ENCODE measurements around the gene RAI14. TPM values are rescaled to one million over a fixed set of nuclear protein-coding genes. Genes with fewer than 3 reads are reported as not detected.

The RAI14 gene
- total and polyA plus RNA-seq, 4 donors = 16.7 to 91.5 (median 49.3) TPM

DNA sequence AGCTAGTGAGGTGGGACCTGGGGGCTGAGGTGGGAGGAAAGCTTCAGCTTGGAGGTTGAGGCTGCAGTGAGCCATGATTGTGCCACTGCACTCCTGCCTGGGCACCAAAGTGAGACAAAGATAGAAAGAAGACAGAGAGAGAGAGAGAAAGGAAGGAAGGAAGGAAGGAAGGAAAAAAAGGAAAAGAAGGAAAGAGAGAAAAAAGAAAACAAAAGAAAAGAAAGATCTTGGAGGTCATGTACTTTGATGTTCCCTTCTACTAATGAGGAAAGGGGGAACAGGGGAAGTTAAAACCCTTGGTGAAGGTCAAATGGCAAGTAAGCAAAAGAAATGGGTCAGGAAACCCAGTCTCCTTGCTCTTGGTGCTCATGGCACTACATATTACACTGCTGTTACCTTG lies 2.4 kb upstream of the RAI14 start:
- DNase-seq = no peak
- Histone ChIP-seq H3K36me3 (ENCODE audit: control insufficient read depth in 4 of 4, insufficient read depth in 4 of 4, low read length in 4 of 4) (no peaks in the 10 kb centered on the region), H3K4me3 (no peak overlapping the region), H3K4me1 (ENCODE audit: control insufficient read depth in 5 of 5, insufficient read depth in 5 of 5, low read length in 5 of 5) (peaks cover 0 to 24% (median 7%) of the 10 kb centered on the region in 5 donors), H3K9ac (ENCODE audit: insufficient read depth in 1 of 2, low read length in 2 of 2) (no peak overlapping the region), H3K9me3 (ENCODE audit: control insufficient read depth in 4 of 4, insufficient read depth in 3 of 4, low read length in 3 of 4) (no peaks in the 10 kb centered on the region), H3K27me3 (ENCODE audit: control insufficient read depth in 3 of 3, insufficient read depth in 3 of 3, low read length in 2 of 3) (no peaks in the 10 kb centered on the region), H3K27ac (ENCODE audit: low read depth in 1 of 2, low read length in 1 of 2) (no peak overlapping the region)
- TF ChIP-seq, protein P1, sequence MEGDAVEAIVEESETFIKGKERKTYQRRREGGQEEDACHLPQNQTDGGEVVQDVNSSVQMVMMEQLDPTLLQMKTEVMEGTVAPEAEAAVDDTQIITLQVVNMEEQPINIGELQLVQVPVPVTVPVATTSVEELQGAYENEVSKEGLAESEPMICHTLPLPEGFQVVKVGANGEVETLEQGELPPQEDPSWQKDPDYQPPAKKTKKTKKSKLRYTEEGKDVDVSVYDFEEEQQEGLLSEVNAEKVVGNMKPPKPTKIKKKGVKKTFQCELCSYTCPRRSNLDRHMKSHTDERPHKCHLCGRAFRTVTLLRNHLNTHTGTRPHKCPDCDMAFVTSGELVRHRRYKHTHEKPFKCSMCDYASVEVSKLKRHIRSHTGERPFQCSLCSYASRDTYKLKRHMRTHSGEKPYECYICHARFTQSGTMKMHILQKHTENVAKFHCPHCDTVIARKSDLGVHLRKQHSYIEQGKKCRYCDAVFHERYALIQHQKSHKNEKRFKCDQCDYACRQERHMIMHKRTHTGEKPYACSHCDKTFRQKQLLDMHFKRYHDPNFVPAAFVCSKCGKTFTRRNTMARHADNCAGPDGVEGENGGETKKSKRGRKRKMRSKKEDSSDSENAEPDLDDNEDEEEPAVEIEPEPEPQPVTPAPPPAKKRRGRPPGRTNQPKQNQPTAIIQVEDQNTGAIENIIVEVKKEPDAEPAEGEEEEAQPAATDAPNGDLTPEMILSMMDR (IDR thresholded peaks at IDR 0.05; ENCODE audit: control extremely low read depth, extremely low read depth) = no peak
- ATAC-seq (ENCODE audit: insufficient read depth, low FRiP score) = no peak

DNA sequence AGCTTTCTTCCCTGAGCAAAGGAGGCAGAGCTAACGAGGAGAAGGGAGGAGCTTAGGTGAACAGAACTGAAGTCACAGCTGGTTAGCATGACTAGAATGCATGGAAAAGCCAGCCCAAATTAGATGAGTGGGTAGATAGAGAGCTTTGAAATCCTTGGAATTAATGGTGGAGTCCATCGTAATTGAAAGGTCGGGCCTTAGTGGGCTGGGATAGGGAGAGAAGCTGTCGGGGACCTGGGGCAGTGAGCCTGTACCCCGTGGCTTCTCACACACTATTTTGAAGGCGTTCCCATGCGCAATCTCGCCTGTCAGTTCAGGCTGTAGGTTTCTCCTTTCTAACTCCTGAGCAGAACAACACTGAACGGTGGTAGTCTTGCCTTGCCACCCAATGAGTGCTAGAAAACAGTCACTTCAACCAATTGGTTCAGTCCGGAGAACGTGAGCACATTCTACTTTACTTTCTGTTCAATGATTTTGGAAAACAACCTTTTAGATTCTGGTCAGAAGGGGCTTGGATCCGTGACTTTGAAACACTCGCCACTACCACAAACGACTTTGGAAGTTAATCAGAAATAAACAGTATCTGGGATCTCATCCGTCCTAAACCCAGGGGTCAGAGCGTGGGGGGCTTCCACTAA lies 655 bp upstream of the RAI14 start:
- Histone ChIP-seq H3K4me1 (ENCODE audit: control insufficient read depth in 5 of 5, insufficient read depth in 5 of 5, low read length in 5 of 5) (peaks cover 0 to 24% (median 10%) of the 10 kb centered on the region in 5 donors), H3K9ac (ENCODE audit: insufficient read depth in 1 of 2, low read length in 2 of 2) (peak overlapping the region; percentile 89 to 97), H3K4me3 (peak overlapping the region; percentile 70), H3K27ac (ENCODE audit: low read depth in 1 of 2, low read length in 1 of 2) (peak overlapping the region; percentile 82 to 88), H3K27me3 (ENCODE audit: control insufficient read depth in 3 of 3, insufficient read depth in 3 of 3, low read length in 2 of 3) (no peaks in the 10 kb centered on the region), H3K36me3 (ENCODE audit: control insufficient read depth in 4 of 4, insufficient read depth in 4 of 4, low read length in 4 of 4) (peaks cover 0 to under 1% (median 0%) of the 10 kb centered on the region in 4 donors), H3K9me3 (ENCODE audit: control insufficient read depth in 4 of 4, insufficient read depth in 3 of 4, low read length in 3 of 4) (no peaks in the 10 kb centered on the region)
- WGBS, 2 donors = 0% methylated on average over 16 of the region's 16 CpGs
- DNase-seq (peak; percentile 59 to 89 (median 84)), ATAC-seq (ENCODE audit: insufficient read depth, low FRiP score) (peak; percentile 28)
- TF ChIP-seq, protein P1 (IDR thresholded peaks at IDR 0.05; ENCODE audit: control extremely low read depth, extremely low read depth) = no peak

DNA sequence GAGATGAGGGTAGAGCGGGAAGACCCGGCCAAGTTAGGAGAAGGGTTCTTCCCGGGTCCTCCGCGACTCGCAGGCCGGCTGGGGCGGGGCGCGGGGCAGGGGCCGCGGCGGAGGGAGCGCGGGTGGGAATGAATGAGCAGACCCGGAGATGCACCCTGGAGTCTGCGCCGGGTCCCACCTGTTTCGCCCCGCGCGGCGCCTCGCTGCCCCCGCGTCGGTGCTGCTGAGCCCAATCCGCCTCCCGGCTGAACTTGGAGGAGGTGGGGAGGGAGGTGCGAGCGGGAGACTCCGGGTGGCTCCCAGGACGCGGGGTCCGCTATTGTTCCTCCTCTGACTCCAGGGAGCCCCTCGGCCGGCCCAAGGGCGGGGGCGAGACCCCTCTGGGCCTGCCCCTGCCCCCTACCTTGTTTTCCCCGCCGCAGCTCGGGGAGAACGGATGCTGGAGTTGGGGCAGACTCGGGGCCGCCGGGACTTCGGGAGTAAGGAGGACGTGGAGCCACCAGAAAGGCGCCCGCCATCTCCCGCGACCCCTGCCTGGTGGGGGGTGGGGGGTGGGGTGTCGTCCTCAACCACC lies 659 bp downstream of the RAI14 start:
- Histone ChIP-seq H3K4me1 (ENCODE audit: control insufficient read depth in 5 of 5, insufficient read depth in 5 of 5, low read length in 5 of 5) (peaks cover 0 to 24% (median 8%) of the 10 kb centered on the region in 5 donors), H3K9ac (ENCODE audit: insufficient read depth in 1 of 2, low read length in 2 of 2) (peak overlapping the region; percentile 48 to 54), H3K27ac (ENCODE audit: low read depth in 1 of 2, low read length in 1 of 2) (peak overlapping the region; percentile 82 to 88), H3K4me3 (peak overlapping the region; percentile 70), H3K27me3 (ENCODE audit: control insufficient read depth in 3 of 3, insufficient read depth in 3 of 3, low read length in 2 of 3) (no peaks in the 10 kb centered on the region), H3K36me3 (ENCODE audit: control insufficient read depth in 4 of 4, insufficient read depth in 4 of 4, low read length in 4 of 4) (peaks cover 0 to 2% (median 0%) of the 10 kb centered on the region in 4 donors), H3K9me3 (ENCODE audit: control insufficient read depth in 4 of 4, insufficient read depth in 3 of 4, low read length in 3 of 4) (no peaks in the 10 kb centered on the region)
- ATAC-seq (ENCODE audit: insufficient read depth, low FRiP score) (peak; percentile 7), DNase-seq (peak; percentile 24 to 31 (median 30))
- TF ChIP-seq, protein P1 (IDR thresholded peaks at IDR 0.05; ENCODE audit: control extremely low read depth, extremely low read depth) = no peak
- 1 to 2% methylated on average over 25 to 53 of the region's 53 CpGs for WGBS, 2 donors

All from lung (tissue), 12 donors.